Mesenchymal stem cell (in vitro differentiated cells and primary cell): ENCODE data around the gene RUSC2. TPM values are rescaled to one million over a fixed set of nuclear protein-coding genes. Genes with fewer than 3 reads are reported as not detected.

Experiments
- DNase-seq: peaks from one replicate; pipeline ENCODE4 v3.0.0-alpha.2; 2013
- H2AFZ ChIP-seq: one replicate; pipeline ENCODE4 v1.6.1; 2013; ENCODE audit warnings: low read depth, mild to moderate bottlenecking, control low read depth, inconsistent platforms, low read length, moderate library complexity
- H2AK5ac ChIP-seq: 2 replicates; pipeline ENCODE4 v1.6.1; 2013; ENCODE audit warnings: low read length, moderate library complexity, mild to moderate bottlenecking, inconsistent platforms; ENCODE audit not compliant: severe bottlenecking
- H2BK120ac ChIP-seq: one replicate; pipeline ENCODE4 v1.6.1; 2013; ENCODE audit warnings: low read depth, mild to moderate bottlenecking, inconsistent platforms, low read length, moderate library complexity
- H2BK12ac ChIP-seq, 2 experiments: one replicate each; pipeline ENCODE4 v1.6.1; 2013; ENCODE audit warnings: inconsistent platforms in 2 of 2, low read length in 2 of 2, mild to moderate bottlenecking in 2 of 2, moderate library complexity in 2 of 2, control low read depth in 1 of 2
- H2BK15ac ChIP-seq: one replicate; pipeline ENCODE4 v1.6.1; 2013; ENCODE audit warnings: mild to moderate bottlenecking, low read depth, inconsistent platforms; ENCODE audit not compliant: poor library complexity, severe bottlenecking
- H2BK5ac ChIP-seq: 2 replicates; pipeline ENCODE4 v1.6.1; 2013; ENCODE audit warnings: low read depth, mild to moderate bottlenecking, low read length, control low read depth, inconsistent platforms; ENCODE audit not compliant: poor library complexity, severe bottlenecking
- H3K14ac ChIP-seq, 2 experiments: one replicate each; pipeline ENCODE4 v1.6.1; 2013; ENCODE audit warnings: inconsistent platforms in 2 of 2, low read length in 2 of 2, control low read depth in 1 of 2, mild to moderate bottlenecking in 1 of 2, moderate library complexity in 1 of 2
- H3K18ac ChIP-seq, 2 experiments: one replicate each; pipeline ENCODE4 v1.6.1; 2013; ENCODE audit warnings: inconsistent platforms in 2 of 2, low read length in 2 of 2, control low read depth in 1 of 2, low read depth in 1 of 2, mild to moderate bottlenecking in 1 of 2
- H3K23ac ChIP-seq, 2 experiments: one replicate each; pipeline ENCODE4 v1.6.1; 2013; ENCODE audit warnings: inconsistent platforms in 2 of 2, low read length in 2 of 2, mild to moderate bottlenecking in 2 of 2, moderate library complexity in 2 of 2, control low read depth in 1 of 2
- H3K27ac ChIP-seq: 2 replicates; pipeline ENCODE4 v1.5.1; 2013; ENCODE audit warnings: mild to moderate bottlenecking, moderate library complexity, low read length, control low read depth, inconsistent platforms; ENCODE audit not compliant: poor library complexity, severe bottlenecking
- H3K27me3 ChIP-seq, 2 experiments: 2 replicates each; pipeline versions ENCODE4 v1.6.1 to v1.7.0; 2013; ENCODE audit warnings: low read length in 2 of 2, mild to moderate bottlenecking in 2 of 2, moderate library complexity in 2 of 2, control low read depth in 1 of 2, inconsistent platforms in 1 of 2; ENCODE audit not compliant: control insufficient read depth in 1 of 2, insufficient read depth in 1 of 2
- H3K36me3 ChIP-seq, 2 experiments: 2 replicates each; pipeline versions ENCODE4 v1.6.1 to v1.7.0; 2013; ENCODE audit warnings: low read length in 2 of 2, control low read depth in 1 of 2, inconsistent platforms in 1 of 2, low read depth in 1 of 2, mild to moderate bottlenecking in 1 of 2; ENCODE audit not compliant: insufficient read depth in 2 of 2, control insufficient read depth in 1 of 2
- H3K4ac ChIP-seq, 2 experiments: one replicate each; pipeline ENCODE4 v1.6.1; 2013; ENCODE audit warnings: inconsistent platforms in 2 of 2, low read length in 2 of 2, mild to moderate bottlenecking in 2 of 2, moderate library complexity in 2 of 2, control low read depth in 1 of 2, low read depth in 1 of 2
- H3K4me1 ChIP-seq: 2 replicates; pipeline ENCODE4 v1.6.1; 2013; ENCODE audit warnings: low read depth, low read length, control low read depth; ENCODE audit not compliant: control insufficient read depth, insufficient read depth
- H3K4me2 ChIP-seq: 2 replicates; pipeline ENCODE4 v1.6.1; 2013; ENCODE audit warnings: low read length, mild to moderate bottlenecking, inconsistent platforms; ENCODE audit not compliant: poor library complexity, severe bottlenecking
- H3K4me3 ChIP-seq, 2 experiments: 2 replicates each; pipeline versions ENCODE4 v1.5.1 to v1.7.0; 2013; ENCODE audit warnings: low read length in 2 of 2, mild to moderate bottlenecking in 2 of 2, control low read depth in 1 of 2, low read depth in 1 of 2; ENCODE audit not compliant: insufficient read depth in 1 of 2
- H3K79me1 ChIP-seq: replicated peaks from 2 replicates; pipeline ENCODE4 v1.6.1; 2013; ENCODE audit warnings: mild to moderate bottlenecking, control low read depth, low read length, inconsistent platforms; ENCODE audit not compliant: poor library complexity, severe bottlenecking
- H3K9ac ChIP-seq: 2 replicates; pipeline ENCODE4 v1.7.0; 2013; ENCODE audit warnings: mild to moderate bottlenecking, low read length, moderate library complexity
- H3K9me3 ChIP-seq: 2 replicates; pipeline ENCODE4 v1.7.0; 2013; ENCODE audit warnings: mild to moderate bottlenecking, low read length; ENCODE audit not compliant: control insufficient read depth
- H4K8ac ChIP-seq: one replicate; pipeline ENCODE4 v1.6.1; 2013; ENCODE audit warnings: inconsistent platforms, mild to moderate bottlenecking, low read length, moderate library complexity
- H4K91ac ChIP-seq: one replicate; pipeline ENCODE4 v1.6.1; 2013; ENCODE audit warnings: mild to moderate bottlenecking, low read length, inconsistent platforms
- WGBS: methylation state at CpG from one replicate; pipeline ENCODE4 v1.1.7; 2013; ENCODE audit warnings: mixed read lengths; 5-methylcytosine and 5-hydroxymethylcytosine counted together
- polyA plus RNA-seq, 2 experiments: library from polyadenylated mRNA; stranded (reverse); fragments of 200-250 nt; gene quantifications; one replicate each; pipeline ENCODE4 v1.2.3, GENCODE V29; 2013

Gene RUSC2
- 13.1 TPM for polyA plus RNA-seq (2013, experiment 1 of 2)
- polyA plus RNA-seq (2013, experiment 2 of 2), result 12.6 TPM

DNA sequence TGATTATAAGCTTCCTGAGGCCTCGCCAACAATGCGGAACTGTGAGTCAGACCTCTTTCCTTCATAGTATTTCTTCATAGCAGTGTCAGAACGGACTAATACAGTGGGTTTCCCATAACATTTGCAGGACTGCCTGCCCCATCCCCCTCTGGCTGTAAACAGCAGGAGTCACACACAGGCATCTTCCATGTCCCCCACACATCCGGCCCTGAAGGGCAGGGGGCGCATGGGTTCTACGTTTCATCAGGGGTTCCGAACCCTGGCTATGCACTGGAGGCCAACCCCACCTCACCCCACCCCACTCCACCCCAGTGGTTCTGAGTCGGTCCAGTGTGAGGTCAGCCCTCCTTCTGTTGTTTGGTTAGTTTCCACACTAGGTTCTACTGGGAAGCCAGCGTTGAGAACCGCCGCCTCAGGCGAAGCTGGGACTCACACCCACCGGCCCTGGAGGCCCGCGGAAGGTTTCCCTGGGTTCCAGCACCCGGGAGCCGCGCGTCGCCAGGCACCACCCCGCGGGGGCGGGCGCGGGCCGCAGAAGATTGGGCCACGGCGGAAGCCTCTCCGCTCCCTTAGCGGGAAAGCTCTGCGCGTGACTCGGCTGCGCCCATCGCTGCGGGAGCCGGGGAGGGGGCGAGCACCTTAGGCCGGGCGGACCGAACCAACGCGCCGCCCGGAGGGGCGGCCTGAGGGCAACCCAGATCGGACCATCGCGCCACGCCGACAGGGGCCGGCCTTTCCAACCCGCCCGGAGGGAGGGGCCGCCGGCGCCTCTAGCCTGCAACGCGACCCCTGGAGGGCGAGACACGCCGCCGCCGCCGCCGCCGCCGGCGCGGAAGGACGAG is at the start of gene RUSC2:
RUSC2 (plus strand) TSS at position 799 of the 842 bp plus-strand sequence. CDS start 56,411 bp downstream, outside the sequence.
- H3K27ac ChIP-seq, result peak within 1 kb of the TSS; percentile 98

GRCh38 chr9:35446012-35446411 is 43.9 kb upstream of the RUSC2 start:
- H3K79me1 ChIP-seq, result no peaks in the 10 kb centered on the region
- WGBS, result 90% methylated on average over 3 of the region's 3 CpGs
- H3K14ac ChIP-seq, result no peak overlapping the region
- no peaks in the 10 kb centered on the region for H3K9me3 ChIP-seq
- H3K27me3 ChIP-seq, result peaks cover 23 to 32% of the 10 kb centered on the region in 2 experiments
- H4K91ac ChIP-seq, result no peak overlapping the region
- no peak overlapping the region for H4K8ac ChIP-seq
- no peak overlapping the region for H2BK12ac ChIP-seq
- H3K23ac ChIP-seq, result no peak overlapping the region
- H2AK5ac ChIP-seq, result no peak overlapping the region
- no peak overlapping the region for H3K27ac ChIP-seq
- H2BK120ac ChIP-seq, result no peak overlapping the region
- H3K4me3 ChIP-seq, result no peak overlapping the region
- H2AFZ ChIP-seq, result no peak overlapping the region
- H3K9ac ChIP-seq, result no peak overlapping the region
- no peak overlapping the region for H2BK5ac ChIP-seq
- no peaks in the 10 kb centered on the region for H3K36me3 ChIP-seq
- no peaks in the 10 kb centered on the region for H3K4me1 ChIP-seq
- DNase-seq, result no peak
- H3K4me2 ChIP-seq, result no peak overlapping the region
- no peak overlapping the region for H3K4ac ChIP-seq
- H2BK15ac ChIP-seq, result no peak overlapping the region
- no peak overlapping the region for H3K18ac ChIP-seq

More for the DNA sequence above, at the start of gene RUSC2:
- H3K79me1 ChIP-seq, result peaks cover 3% of the 10 kb centered on the region
- H3K9ac ChIP-seq, result peak within 1 kb of the TSS; percentile 97
- DNase-seq, result peak; percentile 95
- H2AK5ac ChIP-seq, result peak within 1 kb of the TSS; percentile 74
- H3K27me3 ChIP-seq, result no peaks in the 10 kb centered on the region
- peak within 1 kb of the TSS; percentile 92 for H4K8ac ChIP-seq
- peak within 1 kb of the TSS; percentile 78 for H3K4me2 ChIP-seq
- peak within 1 kb of the TSS; percentile 94 for H2BK5ac ChIP-seq
- peaks cover 0 to 3% of the 10 kb centered on the region in 2 experiments for H3K36me3 ChIP-seq
- H3K14ac ChIP-seq, result peak within 1 kb of the TSS in 1 of 2 experiments; percentile 73
- peak within 1 kb of the TSS; percentile 91 for H4K91ac ChIP-seq
- under 1% methylated on average over 55 of the region's 71 CpGs for WGBS
- H2BK12ac ChIP-seq, result peak within 1 kb of the TSS; percentile 67 to 90
- H3K4ac ChIP-seq, result peak within 1 kb of the TSS; percentile 84 to 91
- no peaks in the 10 kb centered on the region for H3K9me3 ChIP-seq
- H3K4me1 ChIP-seq, result peaks cover 8% of the 10 kb centered on the region
- peak within 1 kb of the TSS; percentile 21 to 90 for H3K23ac ChIP-seq
- H2BK120ac ChIP-seq, result peak within 1 kb of the TSS; percentile 81
- H2AFZ ChIP-seq, result peak within 1 kb of the TSS; percentile 90
- peak within 1 kb of the TSS; percentile 97 to 98 for H3K18ac ChIP-seq
- peak within 1 kb of the TSS; percentile 76 to 86 for H3K4me3 ChIP-seq
- H2BK15ac ChIP-seq, result peak within 1 kb of the TSS; percentile 90

- DNase-seq, result peak; percentile 6
- no peak overlapping the region for H2BK5ac ChIP-seq
- H2BK120ac ChIP-seq, result no peak overlapping the region
- H4K91ac ChIP-seq, result no peak overlapping the region
- H3K4me3 ChIP-seq, result no peak overlapping the region
- H4K8ac ChIP-seq, result no peak overlapping the region
- H3K9ac ChIP-seq, result no peak overlapping the region
- H3K18ac ChIP-seq, result no peak overlapping the region
- H3K23ac ChIP-seq, result no peak overlapping the region
- no peak overlapping the region for H3K14ac ChIP-seq
- 78% methylated on average over 1 of the region's 1 CpG for WGBS
- H2AK5ac ChIP-seq, result no peak overlapping the region
- H3K4ac ChIP-seq, result no peak overlapping the region
- no peaks in the 10 kb centered on the region for H3K4me1 ChIP-seq
- no peak overlapping the region for H2AFZ ChIP-seq
- no peak overlapping the region for H2BK12ac ChIP-seq
- peaks cover 25 to 32% of the 10 kb centered on the region in 2 experiments for H3K27me3 ChIP-seq
- no peak overlapping the region for H3K4me2 ChIP-seq
- no peak overlapping the region for H2BK15ac ChIP-seq
- no peaks in the 10 kb centered on the region for H3K79me1 ChIP-seq
- H3K9me3 ChIP-seq, result no peaks in the 10 kb centered on the region
- H3K36me3 ChIP-seq, result no peaks in the 10 kb centered on the region
- no peak overlapping the region for H3K27ac ChIP-seq
Observed at GRCh38 chr9:35448496-35448895, 41.4 kb upstream of the RUSC2 start.

DNA sequence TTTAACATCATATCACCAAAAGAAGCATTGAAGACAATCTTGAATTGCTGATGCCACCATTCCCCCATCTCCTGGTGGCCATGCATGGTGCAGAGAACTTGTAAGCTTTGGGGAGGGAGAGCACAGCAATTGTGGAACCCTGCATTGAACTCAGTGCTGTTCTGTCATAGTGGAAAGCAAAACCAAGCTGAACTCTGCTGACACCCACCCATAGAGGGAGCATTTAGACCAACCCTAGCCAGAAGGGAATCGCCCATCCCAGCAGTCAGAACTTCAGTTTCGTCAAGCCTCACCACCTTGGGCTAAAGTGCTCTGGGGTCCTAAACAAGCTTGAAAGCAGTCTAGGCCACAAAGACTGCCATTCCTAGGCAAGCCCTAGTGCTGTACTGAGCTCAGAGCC is 37.4 kb upstream of the RUSC2 start:
- WGBS, result 84% methylated on average over 2 of the region's 2 CpGs
- H3K27ac ChIP-seq, result no peak overlapping the region
- DNase-seq, result peak; percentile 5

More for the DNA sequence above, 37.4 kb upstream of the RUSC2 start:
- no peak overlapping the region for H2BK15ac ChIP-seq
- no peaks in the 10 kb centered on the region for H3K79me1 ChIP-seq
- H3K23ac ChIP-seq, result no peak overlapping the region
- H3K4me3 ChIP-seq, result no peak overlapping the region
- no peak overlapping the region for H3K18ac ChIP-seq
- H3K27me3 ChIP-seq, result peaks cover 19 to 21% of the 10 kb centered on the region in 2 experiments
- no peak overlapping the region for H2AFZ ChIP-seq
- peak overlapping the region in 1 of 2 experiments; percentile 4 for H3K14ac ChIP-seq
- H3K4me2 ChIP-seq, result no peak overlapping the region
- H2BK120ac ChIP-seq, result no peak overlapping the region
- no peaks in the 10 kb centered on the region for H3K4me1 ChIP-seq
- no peak overlapping the region for H2AK5ac ChIP-seq
- no peaks in the 10 kb centered on the region for H3K36me3 ChIP-seq
- H4K91ac ChIP-seq, result no peak overlapping the region
- H3K9ac ChIP-seq, result no peak overlapping the region
- no peak overlapping the region for H4K8ac ChIP-seq
- H2BK5ac ChIP-seq, result no peak overlapping the region
- no peaks in the 10 kb centered on the region for H3K9me3 ChIP-seq
- H2BK12ac ChIP-seq, result no peak overlapping the region
- no peak overlapping the region for H3K4ac ChIP-seq
